ENCODE measurements around the gene KCNAB3.
"Not testable (repeated sequence)": the region's sequence is repeated elsewhere in the genome, so short reads cannot be mapped to it uniquely, and the experiment has no call there.

The KCNAB3 gene

DNA sequence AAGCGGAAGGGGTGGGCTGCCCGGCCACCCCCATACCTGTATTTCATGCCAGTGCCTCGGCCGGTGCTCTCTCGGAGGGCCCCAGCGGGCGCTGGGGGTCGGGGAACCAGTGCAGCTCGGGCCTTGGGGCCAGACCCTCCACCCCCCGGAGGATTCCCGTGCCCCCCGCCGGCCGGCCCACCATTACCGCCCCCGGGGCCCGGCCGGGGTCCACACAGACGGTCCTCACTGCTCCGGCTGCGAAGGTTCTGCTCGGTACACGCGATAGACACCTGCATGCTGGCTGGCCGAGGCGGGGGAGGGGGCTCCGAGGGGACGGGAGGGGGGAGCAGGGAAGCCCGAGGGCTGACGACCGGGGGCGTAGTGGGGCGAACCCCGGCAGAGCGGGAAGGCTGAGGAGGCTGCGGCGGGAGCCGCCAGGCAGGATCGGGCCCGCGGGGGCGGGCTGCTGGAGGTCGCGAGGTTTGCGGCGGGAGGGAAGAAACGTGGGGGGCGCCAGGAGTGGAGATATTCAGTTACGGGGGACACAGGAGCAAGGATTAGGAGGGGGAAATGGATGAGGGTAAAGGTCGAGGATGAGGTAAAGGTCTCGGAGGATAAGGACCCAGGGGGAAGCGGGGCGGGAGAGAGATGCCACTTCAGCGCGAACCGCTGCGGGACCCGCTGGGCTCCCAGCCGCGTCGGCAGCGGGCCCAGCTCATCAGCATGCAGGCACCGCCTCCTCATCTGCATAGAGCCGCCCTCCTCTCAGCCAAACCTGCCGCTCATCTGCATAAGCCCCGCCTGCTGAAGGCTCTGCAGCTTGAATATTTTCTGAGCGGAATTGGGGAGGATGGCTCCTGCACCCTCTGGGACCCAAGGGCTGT, at the start of gene KCNAB3:
KCNAB3 (minus strand) TSS at position 699 of the 866 bp plus-strand sequence; CDS start at position 278, 421 bp downstream.
- DNase-seq: peak; percentile 74

DNA sequence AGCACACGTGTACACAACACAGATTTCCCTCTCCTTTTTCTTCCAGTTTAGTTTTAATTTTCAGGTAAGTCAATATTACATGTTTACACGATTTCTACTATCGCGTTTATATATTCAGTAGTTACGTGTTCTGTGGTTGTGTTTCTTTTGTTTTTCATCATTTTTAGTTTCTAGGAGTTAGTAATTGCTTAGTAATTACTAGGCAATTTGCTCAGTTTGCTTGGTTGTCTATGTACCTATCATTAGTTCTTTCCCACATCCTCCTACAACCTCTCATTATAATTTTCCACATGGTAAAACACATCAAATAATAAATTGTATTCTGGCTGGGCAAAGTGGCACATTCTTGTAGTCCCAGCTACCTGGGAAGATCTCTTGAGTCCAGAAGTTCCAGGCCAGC, 48.1 kb upstream of the KCNAB3 start:
- no peak for DNase-seq

DNA sequence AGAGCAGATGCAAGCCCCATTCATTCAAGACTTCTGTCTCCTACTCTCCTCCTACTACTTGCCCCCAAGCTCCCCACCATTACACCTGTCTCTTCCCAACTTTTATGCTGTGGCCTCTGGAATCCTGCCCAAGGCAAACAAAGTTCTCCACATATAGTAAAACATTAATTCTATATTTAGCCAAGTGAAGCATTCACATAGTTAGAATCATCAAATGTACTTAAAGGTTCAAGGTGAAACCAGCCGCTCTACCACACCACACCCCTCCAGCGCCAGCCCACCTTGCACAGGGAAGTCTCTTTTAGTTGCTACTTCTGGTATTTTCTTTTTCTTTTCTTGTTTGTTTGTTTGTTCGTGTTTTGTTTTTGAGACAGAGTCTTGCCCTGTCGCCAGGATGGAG, 47.4 kb upstream of the KCNAB3 start:
- no peak for DNase-seq

- DNase-seq: no peak
These were observed 45.0 kb upstream of the KCNAB3 start for GRCh38 chr17:7974638-7975131.

DNA sequence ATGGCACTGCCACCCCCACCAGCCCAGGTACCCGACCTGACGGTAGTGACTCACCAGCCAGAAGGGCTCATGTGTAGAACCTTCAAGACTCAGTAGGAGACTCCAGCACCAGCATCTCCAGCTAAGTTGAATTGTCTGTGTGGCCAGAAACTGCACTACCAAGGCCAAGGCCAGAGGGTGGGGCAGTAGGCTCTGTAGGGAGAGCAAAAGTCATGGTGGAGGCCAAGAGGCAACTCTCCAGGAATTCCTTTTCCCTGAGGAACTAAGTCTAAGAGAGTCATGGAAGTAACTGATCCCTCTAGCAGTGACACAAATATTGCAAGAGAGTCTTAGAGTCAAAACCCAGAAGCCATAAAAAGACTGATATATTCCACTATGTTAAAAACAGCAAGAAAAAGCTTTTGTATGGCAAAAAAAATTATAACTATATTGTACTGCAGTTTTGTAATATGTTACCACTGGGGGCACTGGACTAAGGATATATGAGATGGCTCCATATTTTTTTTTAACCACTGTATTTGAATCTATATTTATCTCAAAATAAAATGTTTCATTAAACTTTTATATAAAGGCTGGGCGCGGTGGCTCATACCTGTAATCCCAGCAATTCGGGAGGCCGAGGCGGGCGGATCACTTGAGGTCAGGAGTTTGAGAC, 42.6 kb upstream of the KCNAB3 start:
- no peak for DNase-seq

GRCh38 chr17:7971651-7972050, 42.0 kb upstream of the KCNAB3 start:
- no peak for DNase-seq

- DNase-seq: no peak
These were observed 39.8 kb upstream of the KCNAB3 start for GRCh38 chr17:7969433-7969832.

GRCh38 chr17:7967751-7968150, 38.1 kb upstream of the KCNAB3 start:
- DNase-seq: no peak

DNA sequence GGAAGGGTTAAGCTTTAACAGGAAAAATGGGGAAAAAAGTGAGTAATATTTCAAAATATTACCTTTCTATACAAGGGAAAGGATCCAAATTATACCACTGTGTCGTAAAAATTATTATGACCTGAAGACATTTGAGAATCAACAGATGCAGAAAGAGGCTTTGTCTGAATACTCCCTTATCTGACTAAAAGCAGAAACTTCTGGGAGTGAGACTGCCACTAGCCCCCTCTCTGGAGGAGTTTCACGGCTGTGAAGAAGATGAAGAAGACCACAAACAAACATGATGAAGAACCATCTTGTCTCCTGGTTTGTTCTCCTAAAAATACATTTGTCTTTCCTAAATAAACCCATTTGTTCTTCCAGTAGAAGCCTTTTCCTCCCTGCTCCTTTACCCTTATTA, 31.8 kb upstream of the KCNAB3 start:
- no peak for DNase-seq

GRCh38 chr17:7959503-7960253, 30.0 kb upstream of the KCNAB3 start:
- DNase-seq: no peak

GRCh38 chr17:7956228-7956965, 26.7 kb upstream of the KCNAB3 start:
- DNase-seq: peak; percentile 65

DNA sequence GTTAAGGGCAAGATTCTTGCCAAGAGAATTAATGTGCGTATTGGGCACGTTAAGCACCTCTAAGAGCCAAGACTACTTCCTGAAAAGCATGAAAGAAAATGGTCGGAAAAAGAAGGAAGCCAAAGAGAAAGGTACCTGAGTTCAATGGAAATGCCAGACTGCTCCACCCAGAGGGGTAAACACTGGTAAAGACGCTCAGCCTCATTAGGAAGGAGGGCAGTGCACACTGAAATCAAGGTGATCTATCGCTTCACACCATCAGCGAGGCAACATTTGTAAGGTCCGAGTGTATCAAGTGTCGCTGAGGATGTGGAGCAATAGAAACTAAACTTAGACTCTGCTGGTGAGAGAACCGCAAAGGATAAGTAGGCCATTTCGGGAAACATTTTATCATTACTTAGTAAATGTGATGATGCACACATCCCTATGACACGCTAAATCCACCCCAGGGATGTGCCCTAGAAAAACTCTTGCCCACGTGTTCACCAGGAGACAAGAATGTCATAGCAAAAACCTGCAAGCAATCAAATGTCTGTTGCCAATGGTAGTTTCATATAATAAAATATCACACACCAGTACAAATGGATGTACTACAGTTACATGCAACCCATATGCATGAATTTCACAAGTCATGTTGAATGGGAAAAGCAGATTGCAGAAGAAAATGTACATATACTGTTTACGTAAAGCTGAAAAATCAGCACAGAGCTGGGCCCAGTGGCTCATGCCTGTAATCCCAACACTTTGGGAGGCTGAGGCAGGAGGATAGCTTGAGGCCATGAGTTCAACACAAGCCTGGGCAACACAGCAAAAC, 26.0 kb upstream of the KCNAB3 start:
- peak; percentile 20 for DNase-seq

DNA sequence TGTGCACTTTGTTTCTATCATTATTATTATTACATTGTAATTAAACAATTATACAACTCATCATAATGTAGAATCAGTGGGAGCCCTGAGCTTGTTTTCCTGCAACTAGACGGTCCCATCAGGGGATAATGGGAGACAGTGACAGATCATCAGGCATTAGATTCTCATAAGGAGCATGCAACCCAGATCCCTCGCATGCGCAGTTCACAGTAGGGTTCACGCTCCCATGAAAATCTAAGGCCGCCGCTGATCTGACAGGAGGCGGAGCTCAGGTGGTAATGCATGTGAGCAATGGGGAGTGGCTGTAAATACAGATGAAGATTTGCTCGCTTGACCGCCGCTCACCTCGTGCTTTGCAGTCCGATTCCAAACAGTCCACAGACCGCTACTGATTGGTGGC, 23.6 kb upstream of the KCNAB3 start:
- not testable (repeated sequence) for DNase-seq

DNA sequence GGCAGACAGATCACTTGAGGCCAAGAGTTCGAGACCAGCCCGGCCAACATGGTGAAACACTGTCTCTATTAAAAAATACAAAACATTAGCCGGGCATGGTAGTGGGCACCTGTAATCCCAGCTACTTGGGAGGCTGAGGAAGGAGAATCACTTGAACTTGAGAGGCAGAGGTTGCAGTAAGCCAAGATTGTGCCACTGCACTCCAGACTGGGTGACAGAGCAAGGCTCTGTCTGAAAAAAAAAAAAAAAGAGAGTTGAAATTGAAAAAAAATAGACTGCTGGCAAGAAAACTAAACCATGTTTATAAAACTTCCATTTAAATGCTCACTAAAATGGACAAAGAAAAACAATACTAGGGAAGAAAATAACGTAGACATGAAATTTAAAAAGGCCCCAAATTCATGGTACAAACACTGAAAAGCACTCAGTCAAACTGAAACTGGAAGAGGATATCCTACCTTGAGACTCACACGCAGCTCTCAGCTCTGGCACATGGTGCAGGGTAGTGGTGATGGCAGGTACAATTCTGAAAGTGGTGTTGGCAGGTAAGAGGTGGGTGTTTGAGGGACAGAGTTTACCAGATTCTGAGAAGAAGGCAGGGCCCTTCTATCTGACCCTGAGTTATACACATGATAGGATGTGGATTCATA, 21.6 kb upstream of the KCNAB3 start:
- no peak for DNase-seq

DNA sequence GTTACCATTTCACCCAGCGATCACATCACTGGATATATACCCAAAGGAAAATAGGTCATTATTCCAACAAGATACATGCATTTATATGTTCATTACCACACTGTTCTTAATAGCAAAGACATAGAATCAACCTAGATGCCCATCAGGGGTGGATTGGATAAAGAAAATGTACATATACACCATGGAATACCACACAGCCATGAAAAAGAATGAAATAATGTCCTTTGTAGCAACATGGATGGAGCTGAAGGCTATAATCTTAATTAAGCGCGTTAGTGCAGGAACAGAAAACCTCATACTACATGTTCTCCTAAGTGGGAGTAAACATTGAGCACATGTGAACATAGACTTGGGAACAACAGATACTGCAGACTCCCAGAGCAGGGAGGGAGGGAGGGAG, 20.9 kb upstream of the KCNAB3 start:
- DNase-seq: no peak

DNA sequence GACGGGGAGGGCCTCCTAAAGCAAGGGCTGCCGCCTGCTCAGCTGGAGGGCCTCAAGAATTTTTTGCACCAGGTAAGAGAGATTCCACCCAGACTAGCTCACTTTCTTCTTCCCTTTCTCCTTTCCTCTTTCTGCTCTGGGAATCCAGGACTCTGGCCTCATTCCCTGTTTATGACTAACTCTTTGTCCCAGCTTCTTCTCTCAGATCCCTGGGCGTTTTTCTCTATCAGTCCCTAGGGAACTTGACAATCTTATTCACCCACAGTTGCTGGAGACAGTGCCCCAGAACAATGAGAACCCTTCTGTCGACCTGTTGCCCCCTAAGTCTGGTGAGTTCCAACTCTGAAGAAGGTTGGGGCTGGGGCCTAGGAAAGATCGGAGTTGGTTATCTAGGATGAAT, 18.0 kb upstream of the KCNAB3 start:
- DNase-seq: no peak

GRCh38 chr17:7946441-7946840, 16.8 kb upstream of the KCNAB3 start:
- DNase-seq: no peak

- DNase-seq: no peak
These were observed 16.0 kb upstream of the KCNAB3 start for GRCh38 chr17:7945651-7946050.

- no peak for DNase-seq
These were observed 14.7 kb upstream of the KCNAB3 start for GRCh38 chr17:7944326-7944725.

DNA sequence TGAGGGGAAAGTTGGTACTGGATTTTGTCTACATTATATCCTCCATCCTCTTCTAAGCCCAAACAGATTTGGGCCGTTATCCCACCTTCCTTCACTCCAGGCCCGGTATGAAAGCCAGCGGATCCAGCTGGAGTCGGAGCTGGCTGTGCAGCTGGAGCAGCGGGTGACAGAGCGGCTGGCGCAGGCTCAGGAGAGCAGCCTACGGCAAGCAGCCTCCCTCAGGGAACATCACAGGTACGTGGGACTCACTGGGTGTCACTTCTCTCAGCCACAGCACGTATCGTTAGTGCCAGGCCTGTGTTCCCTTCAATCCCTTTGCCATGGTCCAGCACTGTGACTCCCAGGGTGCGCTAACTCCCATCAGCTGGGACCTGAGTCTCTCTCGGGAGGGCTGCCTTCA, 13.6 kb upstream of the KCNAB3 start:
- no peak for DNase-seq

DNA sequence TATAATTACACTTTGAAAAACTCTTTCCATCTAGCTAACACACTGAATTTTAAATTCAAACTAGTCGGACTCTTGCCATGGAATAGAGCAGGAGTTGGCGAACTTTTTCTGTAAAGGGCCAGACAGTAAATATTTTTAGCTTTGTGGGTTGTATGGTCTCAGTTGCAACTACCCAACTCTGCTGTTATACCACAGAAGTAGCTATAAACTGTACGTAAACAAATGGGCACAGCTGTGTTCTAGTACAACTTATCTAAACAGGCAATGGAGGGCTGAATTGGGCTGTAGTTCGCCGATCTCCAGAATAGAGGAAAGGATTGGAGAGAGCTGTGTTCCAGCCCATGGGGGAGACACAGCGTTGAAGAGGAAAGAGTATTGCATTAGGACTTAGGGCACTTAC, 11.1 kb upstream of the KCNAB3 start:
- no peak for DNase-seq

Data from fibroblast of upper back skin (primary cell).